ENCODE data around the gene SLC44A2.

The SLC44A2 gene

DNA sequence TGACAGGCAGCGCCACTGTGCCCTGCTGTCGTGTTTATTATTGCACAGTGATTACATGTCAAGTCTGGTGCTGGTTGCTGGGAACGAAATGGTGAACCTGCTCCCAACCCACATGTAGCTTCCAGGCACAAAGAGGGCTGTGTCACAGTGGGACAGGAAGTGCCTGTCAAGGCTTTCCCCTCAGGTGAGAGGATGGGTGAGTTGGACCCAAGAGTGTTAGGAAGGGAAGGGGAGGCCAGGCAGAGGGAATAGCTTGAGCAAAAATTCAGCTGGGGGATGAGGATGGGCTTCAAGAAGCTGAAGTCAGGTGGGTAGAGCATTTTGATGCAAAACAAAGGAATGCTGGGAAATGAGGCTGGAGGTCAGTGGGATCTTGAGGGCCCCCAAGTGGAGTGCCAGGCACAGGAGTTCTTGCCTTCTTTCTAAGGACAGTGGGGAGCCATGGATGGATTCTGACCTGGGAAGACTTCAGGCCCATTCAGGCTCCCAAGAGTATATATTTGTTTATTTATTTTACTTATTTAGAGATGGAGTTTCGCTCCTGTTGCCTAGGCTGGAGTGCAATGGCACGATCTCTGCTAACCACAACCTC is 67.4 kb downstream of the SLC44A2 start:
- TF ChIP-seq, protein P1, sequence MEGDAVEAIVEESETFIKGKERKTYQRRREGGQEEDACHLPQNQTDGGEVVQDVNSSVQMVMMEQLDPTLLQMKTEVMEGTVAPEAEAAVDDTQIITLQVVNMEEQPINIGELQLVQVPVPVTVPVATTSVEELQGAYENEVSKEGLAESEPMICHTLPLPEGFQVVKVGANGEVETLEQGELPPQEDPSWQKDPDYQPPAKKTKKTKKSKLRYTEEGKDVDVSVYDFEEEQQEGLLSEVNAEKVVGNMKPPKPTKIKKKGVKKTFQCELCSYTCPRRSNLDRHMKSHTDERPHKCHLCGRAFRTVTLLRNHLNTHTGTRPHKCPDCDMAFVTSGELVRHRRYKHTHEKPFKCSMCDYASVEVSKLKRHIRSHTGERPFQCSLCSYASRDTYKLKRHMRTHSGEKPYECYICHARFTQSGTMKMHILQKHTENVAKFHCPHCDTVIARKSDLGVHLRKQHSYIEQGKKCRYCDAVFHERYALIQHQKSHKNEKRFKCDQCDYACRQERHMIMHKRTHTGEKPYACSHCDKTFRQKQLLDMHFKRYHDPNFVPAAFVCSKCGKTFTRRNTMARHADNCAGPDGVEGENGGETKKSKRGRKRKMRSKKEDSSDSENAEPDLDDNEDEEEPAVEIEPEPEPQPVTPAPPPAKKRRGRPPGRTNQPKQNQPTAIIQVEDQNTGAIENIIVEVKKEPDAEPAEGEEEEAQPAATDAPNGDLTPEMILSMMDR (IDR thresholded peaks at IDR 0.05; ENCODE audit: low read depth, low read length), result no peak
- H3K4me3 ChIP-seq (replicated peaks in 1 of 2; ENCODE audit: low read depth in 2 of 2, low read length in 2 of 2), result no peak overlapping the region
- no peak for DNase-seq (ENCODE audit: low read depth in 2 of 2)
